ENCODE data around the gene DOCK8.

DOCK8 gene

DNA sequence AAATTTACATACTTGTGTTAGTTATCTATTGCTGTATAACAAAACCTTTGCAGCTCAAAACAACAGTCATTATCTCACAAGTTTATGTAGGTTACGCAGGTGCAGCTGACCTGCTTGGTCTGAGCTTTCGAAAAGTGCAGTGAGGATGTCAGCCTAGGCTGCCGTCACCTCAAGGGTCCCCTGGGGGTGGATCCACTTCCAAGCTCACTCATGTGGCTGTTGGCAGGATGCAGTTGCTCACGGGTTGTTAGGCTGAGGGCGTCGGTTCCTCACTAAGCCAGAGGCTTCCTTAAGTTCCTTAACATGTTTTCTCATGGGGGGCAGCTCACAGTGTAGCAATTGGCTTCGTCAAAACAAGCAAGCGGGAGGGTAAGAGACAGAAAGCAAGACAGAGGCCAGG is 139.8 kb downstream of the DOCK8 start:
- FAIRE-seq (no peak), DNase-seq (ENCODE audit: insufficient read length, low spot score) (no peak)

DNA sequence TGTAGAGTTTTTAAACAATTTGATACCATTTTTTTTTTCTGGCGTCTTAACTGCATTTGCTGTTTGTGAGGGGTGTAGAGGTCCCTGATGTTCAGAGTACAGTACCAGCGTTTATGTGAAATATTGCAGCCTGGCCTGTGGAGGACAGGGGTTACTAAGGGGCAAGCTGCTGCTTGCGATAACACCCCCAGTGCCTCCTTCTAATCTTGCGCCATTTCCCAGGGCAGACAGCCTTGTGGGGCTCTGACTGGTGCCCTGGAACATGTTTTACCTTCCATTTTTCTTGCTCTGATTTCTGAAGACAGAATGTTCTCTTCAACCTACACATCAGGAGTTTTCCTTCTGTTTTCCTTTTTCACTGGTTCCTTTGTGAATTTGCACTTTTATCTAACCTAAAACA is 142.9 kb downstream of the DOCK8 start:
- DNase-seq (ENCODE audit: insufficient read length, low spot score) = no peak
- no peak for FAIRE-seq

DNA sequence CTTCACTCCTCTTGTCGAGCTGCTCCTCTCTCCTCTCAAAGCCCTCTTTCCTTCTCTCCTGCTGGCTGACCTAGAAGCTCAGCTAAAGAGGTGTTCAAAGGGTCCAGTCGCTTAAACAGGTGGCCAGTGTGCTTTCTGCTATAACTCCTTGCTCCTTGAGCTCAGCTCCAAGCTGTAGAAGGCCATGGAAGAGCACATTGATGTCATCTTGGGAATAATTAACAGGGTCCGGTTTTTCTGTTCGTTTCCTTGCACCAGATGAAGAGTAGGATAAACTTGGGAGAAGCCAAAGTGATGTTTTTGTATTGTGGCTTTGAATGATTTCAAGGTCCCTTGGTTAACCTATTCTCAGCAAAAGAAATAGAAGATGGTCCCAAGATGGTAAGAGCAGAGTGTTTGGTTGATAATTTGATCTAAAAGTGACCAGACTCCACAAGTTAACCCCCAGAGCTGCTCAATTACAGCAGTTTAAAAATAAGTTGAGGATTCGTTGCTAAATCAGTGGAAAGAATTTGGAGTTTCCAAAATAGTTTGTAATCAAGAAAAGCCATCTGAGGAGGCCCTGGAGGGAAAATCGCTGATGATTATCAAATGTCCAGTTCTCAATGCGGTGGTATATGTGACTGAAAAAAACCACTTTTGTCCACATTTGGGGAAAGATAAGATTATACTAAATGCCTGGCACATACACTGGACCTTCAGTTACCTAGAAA is 148.1 kb downstream of the DOCK8 start:
- FAIRE-seq (no peak), DNase-seq (ENCODE audit: insufficient read length, low spot score) (no peak)

DNA sequence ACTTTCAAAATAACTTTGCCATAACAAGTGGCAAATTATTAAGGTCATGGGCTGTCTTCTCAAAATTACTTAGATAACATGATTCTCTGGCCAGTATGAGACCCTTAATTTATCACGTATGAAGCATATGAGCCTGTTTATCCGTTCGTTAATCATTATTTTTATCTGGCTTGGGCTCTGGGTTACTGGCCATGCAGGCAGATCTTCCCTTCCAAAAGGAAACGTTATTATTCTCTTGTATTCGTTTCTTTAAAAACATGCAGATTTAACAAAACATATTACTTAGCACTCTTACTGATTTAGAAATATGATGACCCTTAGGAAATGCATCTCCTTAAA is 148.6 kb downstream of the DOCK8 start:
- FAIRE-seq = no peak

DNA sequence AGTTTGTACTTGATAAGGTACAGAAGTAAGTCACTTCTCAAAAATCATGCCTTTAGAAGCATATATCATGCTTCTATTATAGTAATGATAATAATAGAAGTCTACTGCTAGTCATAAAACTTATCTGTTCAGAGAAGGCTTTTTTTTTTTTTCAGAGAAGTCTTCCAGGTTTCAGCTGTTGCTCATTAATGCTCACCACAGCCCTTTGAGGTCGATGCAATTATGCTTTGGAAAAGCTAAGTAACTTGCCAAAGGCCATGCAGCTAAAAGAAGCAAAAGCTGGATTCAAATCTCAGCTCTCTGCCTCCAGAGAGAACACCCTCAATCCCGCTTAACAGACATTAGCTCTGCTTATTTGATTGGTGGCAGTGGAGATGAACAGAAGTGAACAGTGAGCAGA is 150.8 kb downstream of the DOCK8 start:
- FAIRE-seq (no peak), DNase-seq (ENCODE audit: insufficient read length, low spot score) (no peak)

More for the DNA sequence above, 148.6 kb downstream of the DOCK8 start:
- DNase-seq (ENCODE audit: insufficient read length, low spot score) = no peak

DNA sequence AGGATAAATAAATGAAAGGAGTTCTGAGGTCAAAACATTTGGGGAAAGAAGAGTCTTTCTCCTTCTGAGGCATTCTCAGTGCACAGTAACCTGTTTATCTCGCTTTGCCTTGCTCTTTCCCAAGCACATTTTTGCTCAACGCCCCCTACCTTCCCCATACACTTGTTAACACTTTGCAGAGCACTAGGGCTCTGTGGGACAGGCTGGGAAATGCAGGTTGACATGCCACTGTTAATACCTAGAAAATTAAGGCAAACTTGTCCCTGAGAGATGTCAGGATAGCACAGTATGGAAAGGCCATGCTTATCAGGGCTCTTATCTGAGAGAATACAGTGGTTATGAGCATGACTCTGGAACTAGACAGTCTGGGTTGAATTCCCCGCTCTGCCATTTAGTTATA is 152.0 kb downstream of the DOCK8 start:
- DNase-seq (ENCODE audit: insufficient read length, low spot score) (no peak), FAIRE-seq (no peak)

DNA sequence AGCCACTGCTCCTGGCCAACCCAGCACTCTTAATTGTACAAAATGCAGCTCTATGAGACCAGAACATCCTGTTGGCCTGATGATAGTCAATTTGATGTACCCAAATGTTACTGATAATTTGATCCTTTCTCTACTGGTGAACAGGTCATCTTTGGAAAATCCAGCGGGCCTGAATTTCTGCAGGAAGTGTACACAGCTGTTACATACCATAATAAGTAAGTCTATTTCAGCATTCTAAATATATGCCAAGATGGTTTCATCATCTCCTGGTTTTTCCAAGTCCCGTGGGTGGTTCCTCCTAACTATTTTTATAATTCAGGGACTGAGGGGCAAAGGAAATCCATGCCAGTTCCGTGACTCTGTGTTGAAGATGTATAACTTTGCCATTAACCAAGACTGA is 155.4 kb downstream of the DOCK8 start:
- FAIRE-seq = no peak

DNA sequence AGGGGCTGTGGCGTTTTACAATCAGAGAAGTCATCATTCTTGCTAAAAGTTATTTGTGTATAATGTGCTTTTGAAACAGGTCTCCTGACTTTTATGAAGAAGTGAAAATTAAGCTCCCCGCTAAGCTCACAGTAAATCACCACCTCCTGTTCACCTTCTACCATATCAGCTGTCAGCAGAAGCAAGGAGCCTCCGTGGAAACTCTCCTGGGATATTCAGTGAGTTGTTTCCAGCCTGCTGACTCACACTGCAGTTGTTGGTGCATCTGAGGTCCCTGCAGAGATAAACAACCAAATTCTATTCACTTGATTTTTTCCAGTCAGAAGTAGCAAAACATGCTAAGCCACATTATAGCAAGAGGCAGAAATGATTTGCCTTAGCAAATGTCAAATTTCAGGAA is 156.7 kb downstream of the DOCK8 start:
- no peak for DNase-seq (ENCODE audit: insufficient read length, low spot score)
- no peak for FAIRE-seq

More for the DNA sequence above, 155.4 kb downstream of the DOCK8 start:
- DNase-seq (ENCODE audit: insufficient read length, low spot score) = no peak

DNA sequence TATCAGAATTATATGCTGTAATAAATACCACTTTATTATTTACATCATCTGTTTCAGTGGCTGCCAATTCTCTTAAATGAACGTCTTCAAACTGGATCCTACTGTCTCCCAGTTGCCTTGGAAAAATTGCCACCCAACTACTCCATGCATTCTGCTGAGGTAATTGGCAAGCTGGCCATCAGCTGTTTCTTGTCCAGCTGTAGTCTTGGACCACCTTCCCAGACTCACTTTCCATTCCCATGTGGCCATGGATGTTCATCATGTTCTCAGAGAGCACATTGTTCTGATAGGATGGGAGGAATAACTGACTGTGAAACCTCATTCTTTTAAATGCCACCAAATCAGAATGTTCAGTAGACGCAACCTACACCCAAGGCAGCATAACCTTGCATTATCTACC is 157.5 kb downstream of the DOCK8 start:
- DNase-seq (ENCODE audit: insufficient read length, low spot score) = no peak
- no peak for FAIRE-seq

DNA sequence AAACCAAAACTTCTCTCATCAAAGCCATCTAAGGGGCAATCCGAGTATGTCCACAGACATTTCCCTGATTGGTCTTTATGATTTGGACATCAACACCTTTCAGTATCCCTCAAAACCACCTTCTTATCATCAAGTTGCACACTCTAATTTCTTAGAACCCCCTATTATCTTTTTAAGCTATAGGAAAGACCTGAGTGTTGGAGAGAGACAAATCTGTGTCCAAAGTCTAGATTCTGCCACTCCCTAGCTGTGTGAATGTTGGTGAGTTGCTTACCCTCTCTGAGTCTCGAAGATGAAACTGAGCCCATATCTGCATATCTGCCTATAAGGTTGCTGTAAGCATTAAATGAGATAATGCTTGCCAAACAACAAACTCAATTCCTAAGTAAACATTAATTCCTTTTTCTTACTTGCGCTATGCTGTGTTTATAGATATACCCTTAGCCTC is 159.1 kb downstream of the DOCK8 start:
- no peak for FAIRE-seq
- DNase-seq (ENCODE audit: insufficient read length, low spot score) = no peak

DNA sequence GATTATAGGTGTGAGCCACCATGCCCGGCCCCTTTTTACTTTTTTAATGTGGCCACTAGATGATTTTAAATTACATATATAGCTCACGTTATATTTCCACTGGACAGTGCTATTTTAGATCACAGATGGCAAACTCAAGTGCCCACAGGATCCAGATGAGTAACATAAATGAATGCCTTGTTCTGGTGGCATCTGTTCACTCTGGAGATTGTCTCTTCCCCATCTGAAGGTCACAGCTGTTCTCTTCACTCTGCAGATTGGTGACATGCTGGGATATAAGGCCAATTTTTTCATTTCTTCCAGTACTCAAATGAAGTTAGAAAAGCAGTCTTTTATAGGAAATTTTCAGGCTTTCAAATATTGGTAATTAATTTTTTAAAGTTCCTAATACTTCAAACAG is 160.1 kb downstream of the DOCK8 start:
- FAIRE-seq (no peak), DNase-seq (ENCODE audit: insufficient read length, low spot score) (no peak)

DNA sequence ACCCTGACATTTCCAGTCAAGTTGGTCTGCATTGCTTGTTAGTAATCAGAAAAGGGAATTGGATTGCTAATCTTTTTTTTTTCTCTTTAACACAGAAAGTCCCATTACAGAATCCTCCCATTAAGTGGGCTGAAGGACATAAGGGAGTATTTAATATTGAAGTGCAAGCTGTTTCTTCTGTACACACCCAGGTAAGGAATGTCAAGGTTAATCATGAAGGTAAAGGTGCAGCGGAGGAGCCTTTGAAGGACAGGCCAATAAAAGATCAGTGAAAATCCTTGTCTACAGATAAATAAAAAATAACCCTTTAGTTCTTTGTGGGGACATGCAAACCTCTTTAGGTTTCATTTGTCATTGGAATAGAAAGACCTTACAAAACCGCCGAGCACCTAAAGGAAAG is 161.4 kb downstream of the DOCK8 start:
- no peak for DNase-seq (ENCODE audit: insufficient read length, low spot score)
- no peak for FAIRE-seq

DNA sequence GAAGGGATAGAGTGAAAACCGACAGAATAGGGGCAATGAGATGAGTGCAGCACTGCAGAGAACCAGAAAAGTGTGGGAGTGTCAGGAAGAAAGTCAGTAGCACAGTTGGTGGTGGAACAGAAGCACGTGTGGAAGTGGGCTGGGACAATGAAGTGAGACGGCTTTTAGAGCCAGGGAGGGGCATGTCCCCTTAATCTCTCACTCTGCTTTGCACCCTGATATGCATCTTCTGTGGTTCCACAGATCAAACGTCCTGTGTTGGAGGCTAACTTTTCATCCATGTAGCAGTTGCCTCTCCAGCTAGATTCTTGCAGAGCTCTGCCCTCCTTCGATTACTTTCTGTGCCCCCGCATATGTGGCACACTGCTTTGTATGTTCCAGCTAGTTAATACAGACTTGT is 163.6 kb downstream of the DOCK8 start:
- FAIRE-seq (no peak), DNase-seq (ENCODE audit: insufficient read length, low spot score) (no peak)

DNA sequence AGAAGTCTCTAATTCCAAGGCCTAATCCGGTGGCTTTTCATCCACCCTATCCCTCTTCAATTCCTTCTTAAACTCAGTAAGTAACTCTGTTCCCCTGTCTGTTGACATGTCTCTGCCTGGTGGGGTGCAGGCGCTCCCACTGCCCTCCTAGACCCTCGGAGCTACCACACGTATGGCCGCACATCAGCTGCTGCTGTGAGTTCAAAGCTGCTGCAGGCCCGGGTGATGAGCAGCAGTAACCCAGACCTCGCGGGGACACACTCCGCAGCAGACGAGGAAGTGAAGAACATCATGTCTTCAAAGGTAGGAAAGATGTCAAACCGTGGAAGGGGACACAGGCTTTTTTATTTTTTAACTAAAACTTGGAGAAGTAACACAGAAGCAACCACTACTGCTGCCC is 167.7 kb downstream of the DOCK8 start:
- FAIRE-seq (no peak), DNase-seq (ENCODE audit: insufficient read length, low spot score) (no peak)

DNA sequence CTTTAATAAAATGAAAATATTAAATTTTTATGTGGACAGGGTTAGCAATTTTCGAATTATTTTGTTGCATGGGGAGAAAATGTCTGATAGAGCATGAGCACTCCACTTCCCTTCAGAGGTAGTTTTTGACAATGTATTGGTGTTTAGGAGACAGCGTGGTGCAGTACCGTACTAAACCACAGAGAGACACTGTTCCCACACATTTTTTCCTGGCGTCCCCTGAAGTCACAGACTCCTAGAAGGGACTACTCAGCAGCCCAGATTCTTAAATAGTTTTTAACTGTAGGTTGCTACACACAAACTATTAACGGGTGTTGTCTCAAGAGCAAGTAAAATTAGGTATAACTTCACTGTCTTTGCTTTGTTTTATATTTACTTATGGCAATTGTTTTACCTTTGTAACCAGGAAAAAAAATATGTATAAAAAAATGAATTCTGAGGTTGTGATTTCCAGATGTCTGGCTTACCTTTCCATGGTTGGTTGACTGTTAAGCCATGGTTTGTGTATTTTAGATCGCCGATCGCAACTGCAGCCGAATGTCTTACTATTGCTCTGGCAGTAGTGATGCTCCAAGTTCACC is 171.2 kb downstream of the DOCK8 start:
- FAIRE-seq (peak; percentile 35), DNase-seq (ENCODE audit: insufficient read length, low spot score) (no peak)

DNA sequence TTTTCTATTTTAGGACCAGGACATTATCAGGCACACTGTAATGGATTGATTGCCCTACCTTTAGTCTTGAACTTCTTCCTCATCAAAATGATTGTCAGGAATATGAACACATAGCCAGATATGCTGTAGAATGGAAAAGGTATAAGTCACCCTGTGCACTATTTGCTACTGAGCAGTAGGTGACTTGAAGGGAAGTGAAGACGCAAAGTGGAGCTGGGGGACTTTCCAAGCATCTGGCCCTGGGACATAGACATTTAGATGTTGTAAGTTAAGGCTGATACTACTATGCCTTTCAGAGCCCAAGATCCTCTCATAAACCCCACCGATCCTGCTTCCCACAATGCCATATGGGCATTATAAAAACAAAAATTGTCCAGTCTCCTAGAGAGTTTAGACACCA is 174.5 kb downstream of the DOCK8 start:
- DNase-seq (ENCODE audit: insufficient read length, low spot score) (no peak), FAIRE-seq (no peak)

DNA sequence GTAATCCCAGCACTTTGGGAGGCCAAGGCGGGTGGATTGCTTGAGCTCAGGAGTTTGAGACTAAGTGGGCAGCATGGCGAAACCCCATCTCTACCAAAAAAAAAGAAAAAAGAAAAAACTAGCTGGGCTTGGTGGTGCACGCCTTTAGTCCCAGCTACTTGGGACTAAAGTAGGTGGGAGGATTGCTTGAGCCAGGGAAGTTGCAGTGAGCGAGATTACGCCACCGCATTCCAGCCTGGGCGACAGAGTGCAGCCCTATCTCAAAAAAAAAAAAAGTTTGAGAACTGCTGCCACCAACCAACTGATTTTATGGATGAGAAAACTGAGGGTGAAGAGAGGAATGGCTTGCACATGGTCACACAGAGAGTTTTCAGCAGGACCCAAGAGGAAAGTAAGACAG is 175.1 kb downstream of the DOCK8 start:
- DNase-seq (ENCODE audit: insufficient read length, low spot score) (no peak), FAIRE-seq (no peak)

DNA sequence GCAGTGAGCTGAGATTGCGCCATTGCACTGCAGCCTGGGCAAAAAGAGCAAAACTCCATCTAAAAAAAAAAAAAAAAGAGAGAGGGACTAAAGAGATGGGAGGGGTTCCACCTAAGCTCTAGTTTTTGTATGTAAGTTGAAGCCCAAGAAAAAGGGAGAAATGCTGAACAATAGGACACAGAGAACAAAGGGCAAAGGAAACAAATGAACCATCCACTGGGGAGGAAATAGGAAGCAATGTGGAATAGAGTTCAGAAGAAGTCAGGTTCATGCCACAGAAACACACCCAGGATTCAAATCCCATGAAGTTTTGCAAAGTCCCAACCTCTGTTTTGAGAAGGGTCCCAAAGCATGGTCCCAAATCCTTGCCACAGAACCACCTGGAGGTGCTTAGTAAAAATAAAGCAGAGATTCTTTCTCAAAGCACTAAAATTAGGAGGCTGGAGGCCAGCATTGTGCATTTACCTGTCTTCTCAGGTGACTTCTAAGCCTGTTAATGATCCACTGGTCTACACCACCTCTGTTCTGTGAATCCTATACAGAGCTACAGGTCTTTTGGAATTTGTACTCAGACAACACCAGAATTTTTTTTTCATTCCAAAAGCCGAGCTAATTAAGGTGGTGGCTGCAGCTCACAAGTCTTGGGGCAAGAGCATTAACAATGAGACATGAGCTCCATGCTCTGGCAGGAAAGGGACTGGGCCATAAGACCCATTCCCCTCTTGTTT is 177.6 kb downstream of the DOCK8 start:
- no peak for FAIRE-seq
- no peak for DNase-seq (ENCODE audit: insufficient read length, low spot score)

DNA sequence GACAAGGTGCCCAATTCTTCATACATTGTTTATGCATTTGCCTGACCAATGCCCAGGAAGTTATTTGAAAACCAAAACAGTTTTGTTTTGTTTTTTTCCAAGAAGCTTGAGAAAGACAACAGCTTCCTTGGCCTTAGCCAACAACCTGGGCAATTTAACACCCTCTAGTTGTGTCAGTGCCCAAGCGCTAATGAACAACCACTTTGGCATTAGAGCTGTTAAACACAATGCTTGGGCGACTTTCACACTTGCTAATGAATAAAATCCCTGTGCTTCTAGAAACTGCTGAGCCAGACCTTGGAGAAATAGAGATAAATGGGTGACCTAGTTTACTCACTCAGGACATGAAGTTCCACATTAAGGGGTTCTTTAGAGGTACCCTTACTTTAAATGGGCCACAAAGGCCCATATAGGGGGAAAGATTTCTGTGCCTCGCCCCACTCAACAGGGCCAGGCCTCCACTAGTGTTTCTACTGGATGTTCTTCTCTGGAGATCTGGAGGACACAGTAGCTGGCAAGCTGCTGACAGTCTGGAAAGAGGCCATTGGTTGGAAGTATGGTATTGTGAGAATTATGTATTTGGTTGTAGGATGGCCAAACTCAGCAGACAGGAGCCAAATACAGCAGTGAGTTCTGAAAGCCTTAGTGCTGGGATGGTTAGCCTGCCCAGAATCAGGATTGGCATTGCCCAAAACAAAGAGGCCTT is 179.8 kb downstream of the DOCK8 start:
- FAIRE-seq = no peak

DNA sequence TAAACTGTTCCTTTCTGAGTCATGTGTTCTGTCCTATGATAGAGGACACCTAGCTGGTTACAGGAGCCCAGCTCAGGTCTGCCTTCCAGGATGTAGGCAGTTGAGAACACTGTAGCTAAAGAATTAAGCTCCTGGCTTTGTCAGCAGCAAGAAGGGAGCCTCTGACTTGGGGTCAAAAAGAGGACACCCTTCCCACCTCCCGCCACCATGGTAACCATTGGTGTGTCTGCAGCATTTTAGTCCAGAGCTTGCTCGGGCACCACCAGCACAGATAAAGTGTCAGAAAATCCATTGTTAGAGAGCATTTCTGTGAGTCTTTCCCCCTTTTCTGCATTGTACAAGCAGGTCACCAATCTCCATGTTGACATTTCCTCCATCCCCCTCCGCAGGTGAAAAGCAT is 181.7 kb downstream of the DOCK8 start:
- DNase-seq (ENCODE audit: insufficient read length, low spot score) (no peak), FAIRE-seq (no peak)

More for the DNA sequence above, 179.8 kb downstream of the DOCK8 start:
- no peak for DNase-seq (ENCODE audit: insufficient read length, low spot score)

DNA sequence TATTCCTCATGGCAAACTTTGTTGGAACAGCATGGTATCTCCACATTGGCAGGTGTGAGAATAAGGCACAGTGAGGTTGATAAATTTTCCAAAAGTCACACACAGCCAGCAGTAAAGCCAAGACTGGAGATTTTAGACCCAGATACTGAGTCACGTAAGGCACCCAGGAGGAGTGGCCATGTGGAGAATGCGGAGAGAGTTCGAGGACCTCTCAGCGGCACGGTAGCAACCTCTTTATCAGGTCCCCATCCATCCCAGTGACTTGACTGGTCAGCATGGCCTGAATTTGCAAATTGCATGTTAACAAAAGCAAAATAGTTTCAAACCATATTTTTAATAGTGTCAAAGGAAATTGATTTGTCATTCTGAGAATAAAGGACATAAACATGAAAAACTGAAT is 183.4 kb downstream of the DOCK8 start:
- no peak for FAIRE-seq
- no peak for DNase-seq (ENCODE audit: insufficient read length, low spot score)

DNA sequence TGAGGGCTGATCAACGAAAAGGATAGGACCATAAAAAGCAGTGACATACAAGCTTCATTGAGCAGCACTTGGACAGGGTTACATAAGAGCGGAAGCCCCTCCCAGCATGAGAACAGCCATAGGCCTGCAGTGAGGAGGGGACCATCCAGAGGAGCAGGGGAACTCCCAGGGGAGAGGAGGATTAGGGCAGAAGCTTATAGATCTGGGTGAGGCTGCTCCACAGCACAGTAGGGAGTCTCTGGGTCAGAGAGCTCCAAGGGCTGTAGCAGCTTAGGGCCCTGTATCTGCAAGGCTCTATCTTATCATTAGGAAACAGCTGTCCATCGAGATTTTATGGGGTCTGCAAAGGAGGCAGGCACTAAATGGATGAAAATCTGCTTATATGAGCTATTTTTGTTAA is 186.6 kb downstream of the DOCK8 start:
- DNase-seq (ENCODE audit: insufficient read length, low spot score) (no peak), FAIRE-seq (no peak)

Measured in GM19239 (cell line).